HEK293T (cell line): ENCODE results near the gene GMDS.

ENCODE experiments used
- BHLHE40 ChIP-seq: fragments of 450-650 bp; IDR thresholded peaks from 2 replicates; pipeline ENCODE4 v1.6.1; 2016; ENCODE audit warnings: mild to moderate bottlenecking, moderate library complexity, borderline replicate concordance
- ELF4 ChIP-seq: fragments of 450-650 bp; IDR thresholded peaks from 2 replicates; pipeline ENCODE4 v1.6.1; 2017; ENCODE audit warnings: antibody characterized with exemption
- FOXA1 ChIP-seq: fragments of 450-650 bp; IDR thresholded peaks from 2 replicates; pipeline ENCODE4 v1.6.1; 2016; ENCODE audit warnings: mild to moderate bottlenecking
- FOXK2 ChIP-seq: fragments of 450-650 bp; IDR thresholded peaks from 2 replicates; pipeline ENCODE4 v1.6.1; 2016; ENCODE audit warnings: mild to moderate bottlenecking
- FOXM1 ChIP-seq: fragments of 450-650 bp; IDR thresholded peaks from 2 replicates; pipeline ENCODE4 v1.6.1; 2017; ENCODE audit warnings: mild to moderate bottlenecking, borderline replicate concordance
- L3MBTL2 ChIP-seq: fragments of 450-650 bp; conservative IDR thresholded peaks from 2 replicates; pipeline ENCODE4 v1.6.1; 2016; ENCODE audit warnings: mild to moderate bottlenecking
- LEF1 ChIP-seq: fragments of 450-650 bp; IDR thresholded peaks from 2 replicates; pipeline ENCODE4 v1.6.1; 2017; ENCODE audit warnings: mild to moderate bottlenecking, borderline replicate concordance
- SP1 ChIP-seq: fragments of 450-650 bp; IDR thresholded peaks from 2 replicates; pipeline ENCODE4 v1.6.1; 2017
- SUZ12 ChIP-seq: fragments of 450-650 bp; IDR thresholded peaks from 2 replicates; pipeline ENCODE4 v1.6.1; 2016; ENCODE audit warnings: mild to moderate bottlenecking
- TARDBP ChIP-seq: fragments of 450-650 bp; IDR thresholded peaks from 2 replicates; pipeline ENCODE4 v1.6.1; 2016

GRCh38 chr6:2044192-2044591 is 201.2 kb downstream of the GMDS start:
- no peak for TF ChIP-seq SP1
- no peak for TF ChIP-seq LEF1
- no peak for TF ChIP-seq TARDBP
- no peak for TF ChIP-seq FOXM1
- no peak for TF ChIP-seq FOXA1
- no peak for TF ChIP-seq BHLHE40
- TF ChIP-seq ELF4 = no peak
- TF ChIP-seq SUZ12 = no peak
- TF ChIP-seq L3MBTL2 = no peak
- no peak for TF ChIP-seq FOXK2
